NCI-H1436 (cell line): Measurements from ENCODE around the gene ACKR2.
"Not testable (repeated sequence)": the region's sequence is repeated elsewhere in the genome, so short reads cannot be mapped to it uniquely, and the experiment has no call there.

Experiments used
- DNase-seq: peaks from one replicate; lab custom pipeline; 2025; lab: John Stamatoyannopoulos, UW

The ACKR2 gene

GRCh38 chr3:42801784-42802183, 7.5 kb upstream of the ACKR2 start:
- DNase-seq = no peak

- no peak for DNase-seq
Observed at GRCh38 chr3:42802876-42803413, 6.3 kb upstream of the ACKR2 start.

GRCh38 chr3:42803414-42804105, 5.7 kb upstream of the ACKR2 start:
- DNase-seq = no peak

- peak; percentile 69 for DNase-seq
Observed at GRCh38 chr3:42804106-42804830, 5.0 kb upstream of the ACKR2 start, which contains the start of gene HIGD1A. TSS of gene HIGD1A (minus strand) at chr3:42804490. CDS start at chr3:42794253, 10,237 bp downstream.

- DNase-seq = no peak
Observed at GRCh38 chr3:42804831-42805132, 4.5 kb upstream of the ACKR2 start.

GRCh38 chr3:42805141-42805821, 4.0 kb upstream of the ACKR2 start:
- no peak for DNase-seq

- DNase-seq = no peak
Observed at GRCh38 chr3:42807929-42808328, 1.3 kb upstream of the ACKR2 start.

- not testable (repeated sequence) for DNase-seq
Observed at GRCh38 chr3:42810706-42811105, 1.5 kb downstream of the ACKR2 start.

GRCh38 chr3:42811118-42811883, 2.1 kb downstream of the ACKR2 start:
- DNase-seq = not testable (repeated sequence)

GRCh38 chr3:42814246-42814645, 5.0 kb downstream of the ACKR2 start:
- DNase-seq = no peak

GRCh38 chr3:42814914-42815507, 5.8 kb downstream of the ACKR2 start:
- DNase-seq = no peak

GRCh38 chr3:42815826-42816225, 6.6 kb downstream of the ACKR2 start:
- no peak for DNase-seq

GRCh38 chr3:42819351-42819965, 10.2 kb downstream of the ACKR2 start:
- DNase-seq = no peak

GRCh38 chr3:42820746-42821051, 11.5 kb downstream of the ACKR2 start:
- DNase-seq = no peak

GRCh38 chr3:42822828-42823227, 13.6 kb downstream of the ACKR2 start:
- DNase-seq = no peak

GRCh38 chr3:42823351-42823750, 14.1 kb downstream of the ACKR2 start:
- no peak for DNase-seq

- DNase-seq = no peak
Observed at GRCh38 chr3:42826141-42826540, 16.9 kb downstream of the ACKR2 start.

- no peak for DNase-seq
Observed at GRCh38 chr3:42827023-42827422, 17.8 kb downstream of the ACKR2 start.

- DNase-seq = no peak
Observed at GRCh38 chr3:42827654-42828053, 18.4 kb downstream of the ACKR2 start.

- DNase-seq = no peak
Observed at GRCh38 chr3:42829083-42829627, 19.9 kb downstream of the ACKR2 start.
